ENCODE measurements around the gene TUBB2B.

Gene TUBB2B

DNA sequence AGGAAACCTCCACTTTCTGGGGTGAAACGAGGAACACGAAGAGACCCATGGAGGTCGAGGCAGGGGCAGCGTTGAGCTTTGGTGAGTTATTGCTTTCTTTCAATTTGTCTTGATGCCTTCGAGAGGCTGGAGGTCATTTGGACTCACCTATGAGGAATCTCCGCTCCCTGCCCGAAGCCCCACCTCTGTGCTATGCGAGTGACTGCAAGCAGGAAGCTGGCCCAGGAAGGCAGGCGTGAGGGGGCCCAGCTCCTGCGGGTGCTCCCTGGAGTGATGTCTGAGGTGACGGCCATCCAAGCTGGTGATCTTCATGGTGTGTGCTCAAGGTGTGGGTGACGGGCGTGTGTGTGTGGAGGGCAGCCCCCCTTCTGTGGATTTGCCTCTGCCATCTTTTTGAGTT, 44.3 kb upstream of the TUBB2B start:
- in situ Hi-C loops (cut with MboI; ENCODE audit: low pct_unique_long_range_greater_than_20kb, low sequenced_read_pairs, unreplicated experiment): loop anchor here (10.0 kb wide), 1 partner anchor 463 kb away; no protein-coding TSS in a partner anchor
- DNase-seq (ENCODE audit: low spot score): no peak
- TF ChIP-seq, protein P1, sequence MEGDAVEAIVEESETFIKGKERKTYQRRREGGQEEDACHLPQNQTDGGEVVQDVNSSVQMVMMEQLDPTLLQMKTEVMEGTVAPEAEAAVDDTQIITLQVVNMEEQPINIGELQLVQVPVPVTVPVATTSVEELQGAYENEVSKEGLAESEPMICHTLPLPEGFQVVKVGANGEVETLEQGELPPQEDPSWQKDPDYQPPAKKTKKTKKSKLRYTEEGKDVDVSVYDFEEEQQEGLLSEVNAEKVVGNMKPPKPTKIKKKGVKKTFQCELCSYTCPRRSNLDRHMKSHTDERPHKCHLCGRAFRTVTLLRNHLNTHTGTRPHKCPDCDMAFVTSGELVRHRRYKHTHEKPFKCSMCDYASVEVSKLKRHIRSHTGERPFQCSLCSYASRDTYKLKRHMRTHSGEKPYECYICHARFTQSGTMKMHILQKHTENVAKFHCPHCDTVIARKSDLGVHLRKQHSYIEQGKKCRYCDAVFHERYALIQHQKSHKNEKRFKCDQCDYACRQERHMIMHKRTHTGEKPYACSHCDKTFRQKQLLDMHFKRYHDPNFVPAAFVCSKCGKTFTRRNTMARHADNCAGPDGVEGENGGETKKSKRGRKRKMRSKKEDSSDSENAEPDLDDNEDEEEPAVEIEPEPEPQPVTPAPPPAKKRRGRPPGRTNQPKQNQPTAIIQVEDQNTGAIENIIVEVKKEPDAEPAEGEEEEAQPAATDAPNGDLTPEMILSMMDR (IDR thresholded peaks at IDR 0.05; ENCODE audit: extremely low read depth, insufficient read depth, missing control alignments): no peak

DNA sequence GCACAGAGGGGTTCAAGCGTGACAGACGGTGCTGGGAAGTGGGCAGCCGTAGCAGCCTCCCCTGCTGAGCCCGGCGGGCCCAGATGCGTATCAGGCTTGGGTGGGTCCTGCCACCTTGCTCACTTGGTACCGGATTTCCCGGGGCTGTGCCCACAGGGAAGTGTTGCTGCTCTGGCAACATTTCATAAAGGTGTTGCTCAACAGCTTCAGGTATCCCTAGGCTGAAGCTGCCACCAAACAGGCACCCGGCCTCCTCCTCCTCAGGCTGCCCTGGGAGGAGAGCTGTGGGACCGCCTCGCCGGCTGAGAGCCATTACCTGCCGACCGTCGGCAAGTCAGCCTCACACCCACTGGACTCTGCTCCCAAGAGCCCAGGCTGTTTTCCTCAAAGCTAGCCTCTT, 42.8 kb upstream of the TUBB2B start:
- in situ Hi-C loops (cut with MboI; ENCODE audit: low pct_unique_long_range_greater_than_20kb, low sequenced_read_pairs, unreplicated experiment): loop anchor here (10.0 kb wide), 1 partner anchor 465 kb away; no protein-coding TSS in a partner anchor
- no peak for DNase-seq (ENCODE audit: low spot score)
- TF ChIP-seq, protein P1 (IDR thresholded peaks at IDR 0.05; ENCODE audit: extremely low read depth, insufficient read depth, missing control alignments): no peak

DNA sequence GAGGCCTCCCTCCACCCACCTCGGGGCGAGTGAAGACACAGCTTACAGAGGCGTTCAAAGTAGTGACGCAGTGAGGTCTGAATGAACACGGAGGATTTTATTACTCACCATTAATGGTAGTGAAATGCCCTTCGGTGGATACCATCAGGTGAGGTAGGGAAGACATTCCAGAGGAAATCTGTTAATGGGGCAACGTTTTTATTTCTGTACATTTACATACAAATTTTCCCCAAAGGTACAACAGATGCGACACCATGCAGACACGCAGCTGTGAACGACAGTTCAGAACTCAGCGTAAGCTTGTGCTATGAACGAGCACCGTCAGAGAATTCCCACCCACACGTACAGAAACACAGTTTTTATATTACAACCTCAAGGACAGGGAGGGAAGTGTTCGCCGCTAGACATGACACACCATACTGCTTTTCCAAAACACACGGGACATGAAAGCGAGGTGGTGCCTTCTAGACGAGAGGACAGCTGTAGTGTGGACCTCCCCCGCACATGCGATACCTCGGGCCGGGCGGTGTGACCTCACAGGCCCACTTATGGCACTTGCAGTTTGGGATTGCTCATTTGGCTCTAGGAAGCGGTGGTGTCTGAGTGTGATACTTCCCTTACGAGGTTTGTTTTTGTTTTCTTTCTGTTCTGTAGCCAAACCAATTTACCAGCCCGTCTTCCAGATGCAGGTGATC, 42.0 kb upstream of the TUBB2B start:
- in situ Hi-C loops (cut with MboI; ENCODE audit: low pct_unique_long_range_greater_than_20kb, low sequenced_read_pairs, unreplicated experiment): no loop called here
- DNase-seq (ENCODE audit: low spot score): no peak
- TF ChIP-seq, protein P1 (IDR thresholded peaks at IDR 0.05; ENCODE audit: extremely low read depth, insufficient read depth, missing control alignments): no peak

DNA sequence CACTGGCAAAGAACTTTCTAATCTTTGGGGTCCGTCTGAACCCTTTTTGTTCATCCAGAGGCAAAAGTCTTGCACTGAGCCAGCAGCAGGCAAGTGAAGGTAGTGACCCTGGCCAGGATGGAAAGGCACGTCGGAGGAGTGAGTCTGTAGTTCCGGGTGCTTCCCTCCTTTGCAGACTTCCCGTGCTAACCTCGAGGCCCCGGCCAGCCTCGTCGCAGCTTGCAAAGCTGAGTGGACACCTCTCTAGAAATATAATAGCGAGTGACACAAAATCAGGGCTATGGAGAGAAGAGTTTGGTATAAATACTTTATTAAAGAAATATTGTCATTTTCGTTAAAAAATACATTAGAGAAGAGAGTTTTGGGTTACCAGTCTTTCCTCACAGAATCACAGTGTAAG, 41.2 kb upstream of the TUBB2B start:
- TF ChIP-seq, protein P1 (IDR thresholded peaks at IDR 0.05; ENCODE audit: extremely low read depth, insufficient read depth, missing control alignments): no peak
- in situ Hi-C loops (cut with MboI; ENCODE audit: low pct_unique_long_range_greater_than_20kb, low sequenced_read_pairs, unreplicated experiment): no loop called here
- no peak for DNase-seq (ENCODE audit: low spot score)

DNA sequence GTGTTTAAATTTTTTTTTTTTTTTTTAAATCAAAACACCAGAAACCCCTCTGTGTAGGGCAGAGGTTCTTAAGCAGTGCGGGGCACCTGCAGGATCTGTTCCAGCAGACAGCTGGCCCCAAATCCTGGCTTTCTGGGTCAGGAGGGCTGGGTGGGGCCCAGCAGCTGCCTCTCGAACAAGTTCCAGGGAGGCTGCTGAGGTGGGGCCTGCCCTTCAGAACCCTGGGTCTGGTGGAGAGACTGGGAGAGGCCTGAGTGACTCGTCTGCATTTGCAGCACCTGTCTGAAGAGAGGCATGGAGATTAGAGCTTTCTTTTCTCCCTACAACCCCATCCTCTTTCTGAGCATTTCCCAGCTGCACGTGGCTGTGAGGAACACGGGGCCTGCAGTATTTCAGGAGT, 39.7 kb upstream of the TUBB2B start:
- in situ Hi-C loops (cut with MboI; ENCODE audit: low pct_unique_long_range_greater_than_20kb, low sequenced_read_pairs, unreplicated experiment): no loop called here
- TF ChIP-seq, protein P1 (IDR thresholded peaks at IDR 0.05; ENCODE audit: extremely low read depth, insufficient read depth, missing control alignments): no peak
- DNase-seq (ENCODE audit: low spot score): no peak

DNA sequence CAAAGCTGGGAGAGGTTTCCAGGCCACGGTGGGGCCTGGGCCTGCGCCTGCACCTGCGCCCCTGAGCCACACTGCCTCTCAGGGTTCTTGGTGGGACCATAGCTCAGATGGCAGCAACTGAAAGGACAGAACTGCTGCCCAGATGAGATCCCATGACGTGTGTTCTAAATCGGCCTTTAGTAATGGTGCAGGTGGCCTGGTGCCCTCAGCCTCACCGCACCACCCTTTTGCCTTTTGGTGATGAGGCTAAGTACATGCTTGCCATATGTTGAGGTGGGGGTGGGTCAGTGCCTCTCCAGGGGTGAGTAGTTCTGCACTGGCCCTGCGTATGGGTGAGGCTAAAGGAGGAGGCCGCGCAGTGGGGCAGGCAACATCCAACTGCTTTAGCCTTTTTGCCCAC, 38.7 kb upstream of the TUBB2B start:
- TF ChIP-seq, protein P1 (IDR thresholded peaks at IDR 0.05; ENCODE audit: extremely low read depth, insufficient read depth, missing control alignments): no peak
- no peak for DNase-seq (ENCODE audit: low spot score)
- in situ Hi-C loops (cut with MboI; ENCODE audit: low pct_unique_long_range_greater_than_20kb, low sequenced_read_pairs, unreplicated experiment): no loop called here
